Endodermal cell (in vitro differentiated cells): ENCODE data around the gene MYL12B. TPM values are rescaled to one million over a fixed set of nuclear protein-coding genes. Genes with fewer than 3 reads are reported as not detected.
A peak's percentile ranks its signal among the peaks of the same experiment; 100 is the strongest.

Experiments used
- DNase-seq: peaks from one replicate; pipeline ENCODE4 v3.0.0-alpha.2; 2017
- H3K27ac ChIP-seq: 2 replicates; pipeline ENCODE4 v1.5.1; 2013; ENCODE audit warnings: mild to moderate bottlenecking, low read depth, low read length, moderate library complexity
- H3K27me3 ChIP-seq: 2 replicates; pipeline ENCODE4 v1.6.1; 2013; ENCODE audit warnings: mild to moderate bottlenecking, low read length, moderate library complexity; ENCODE audit not compliant: insufficient read depth, control insufficient read depth, poor library complexity, severe bottlenecking
- H3K36me3 ChIP-seq: 2 replicates; pipeline ENCODE4 v1.7.0; 2013; ENCODE audit warnings: mild to moderate bottlenecking, low read length, moderate library complexity; ENCODE audit not compliant: control insufficient read depth, insufficient read depth
- H3K4me1 ChIP-seq: one replicate; pipeline ENCODE4 v1.7.0; 2013; ENCODE audit warnings: low read length; ENCODE audit not compliant: control insufficient read depth, insufficient read depth
- H3K4me3 ChIP-seq: 2 replicates; pipeline ENCODE4 v1.5.1; 2013; ENCODE audit warnings: mild to moderate bottlenecking, low read length, moderate library complexity
- H3K9ac ChIP-seq: 2 replicates; pipeline ENCODE4 v1.6.1; 2013; ENCODE audit warnings: mild to moderate bottlenecking, low read length, moderate library complexity; ENCODE audit not compliant: poor library complexity, severe bottlenecking; ENCODE audit errors: extremely low read depth
- H3K9me3 ChIP-seq: 2 replicates; pipeline ENCODE4 v1.6.1; 2013; ENCODE audit warnings: mild to moderate bottlenecking, low read length, moderate library complexity; ENCODE audit not compliant: control insufficient read depth
- H3K27ac Mint-ChIP-seq: 2 replicates; pipeline ENCODE4 v1.8.0; 2020; ENCODE audit warnings: mixed read lengths
- H3K27me3 Mint-ChIP-seq: 2 replicates; pipeline ENCODE4 v1.8.0; 2021; ENCODE audit warnings: mild to moderate bottlenecking, mixed read lengths; ENCODE audit not compliant: insufficient read depth
- H3K36me3 Mint-ChIP-seq: 2 replicates; pipeline ENCODE4 v1.8.0; 2020; ENCODE audit warnings: low read depth, mixed read lengths
- H3K4me1 Mint-ChIP-seq: 2 replicates; pipeline ENCODE4 v1.8.0; 2020; ENCODE audit warnings: mixed read lengths
- H3K4me3 Mint-ChIP-seq: 2 replicates; pipeline ENCODE4 v1.8.0; 2020; ENCODE audit warnings: mild to moderate bottlenecking, moderate library complexity, mixed read lengths
- H3K9me3 Mint-ChIP-seq: 2 replicates; pipeline ENCODE4 v1.8.0; 2020; ENCODE audit warnings: mild to moderate bottlenecking, mixed read lengths
- WGBS, 2 experiments: methylation state at CpG; one replicate each; pipeline versions ENCODE4 v1.1.5 to v1.1.7; 2013; ENCODE audit warnings: missing lambda C conversion rate in 2 of 2, mixed read lengths in 1 of 2; ENCODE audit not compliant: insufficient coverage in 1 of 2, insufficient read length in 1 of 2; 5-methylcytosine and 5-hydroxymethylcytosine counted together
- total RNA-seq, 2 donors: library from RNA; stranded (reverse); fragmentation: NEBNext Ultra II Directional in 1 of 2; extraction: Animal tissue kit (Norgen Biotek cat#: 25700) in 1 of 2; gene quantifications; 2 replicates in 1 of 2; 3 replicates in 1 of 2; pipeline ENCODE4 v1.2.1, GENCODE V29; 2021
- TF ChIP-seq, protein P1 (sequence below): fragments of 200-600 bp; sonication (generic); conservative IDR thresholded peaks from 2 replicates; pipeline ENCODE4 v1.5.0; 2021; ENCODE audit warnings: antibody characterized with exemption, mild to moderate bottlenecking

The MYL12B gene
- total RNA-seq, 2 donors from 2014 or later: 190 to 198 TPM

DNA sequence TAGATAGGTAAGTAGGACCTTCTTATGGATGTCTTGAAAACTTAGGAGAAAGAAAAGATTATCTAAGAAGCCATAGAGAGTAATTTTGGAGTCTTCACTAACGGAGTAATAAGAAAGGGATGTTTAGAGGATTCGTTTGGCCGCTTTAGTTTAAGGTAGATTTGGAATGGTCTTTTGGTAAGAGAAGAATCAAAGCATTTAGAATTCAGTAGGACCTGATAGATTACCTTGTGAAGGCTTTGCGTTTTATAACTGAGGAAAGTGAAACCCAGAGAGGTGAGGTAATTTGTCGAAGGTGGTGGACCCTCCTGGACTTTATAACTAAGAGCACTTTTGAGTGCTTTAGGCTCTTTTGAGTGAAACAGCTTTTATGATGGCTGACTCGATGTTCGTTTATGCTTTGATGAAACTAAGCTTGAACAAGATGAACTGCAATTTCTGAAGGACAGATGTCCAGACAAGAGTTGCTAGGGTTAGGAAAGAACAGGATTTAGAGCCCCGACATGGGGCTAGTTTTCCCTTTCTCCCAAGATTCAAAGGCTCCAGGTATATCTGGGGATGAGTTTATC lies 1.3 kb downstream of the MYL12B start:
- H3K9ac ChIP-seq: peak overlapping the region; percentile 92
- no peaks in the 10 kb centered on the region for H3K4me1 ChIP-seq
- Mint-ChIP-seq H3K4me1 (peaks cover 43% of the 10 kb centered on the region), H3K27ac (peak overlapping the region; percentile 89), H3K9me3 (no peaks in the 10 kb centered on the region), H3K27me3 (no peaks in the 10 kb centered on the region), H3K36me3 (peaks cover 4% of the 10 kb centered on the region), H3K4me3 (peak overlapping the region; percentile 75)
- no peak overlapping the region for H3K27ac ChIP-seq
- 32% methylated on average over 7 to 8 of the region's 8 CpGs for WGBS, 2 experiments
- TF ChIP-seq, protein P1, sequence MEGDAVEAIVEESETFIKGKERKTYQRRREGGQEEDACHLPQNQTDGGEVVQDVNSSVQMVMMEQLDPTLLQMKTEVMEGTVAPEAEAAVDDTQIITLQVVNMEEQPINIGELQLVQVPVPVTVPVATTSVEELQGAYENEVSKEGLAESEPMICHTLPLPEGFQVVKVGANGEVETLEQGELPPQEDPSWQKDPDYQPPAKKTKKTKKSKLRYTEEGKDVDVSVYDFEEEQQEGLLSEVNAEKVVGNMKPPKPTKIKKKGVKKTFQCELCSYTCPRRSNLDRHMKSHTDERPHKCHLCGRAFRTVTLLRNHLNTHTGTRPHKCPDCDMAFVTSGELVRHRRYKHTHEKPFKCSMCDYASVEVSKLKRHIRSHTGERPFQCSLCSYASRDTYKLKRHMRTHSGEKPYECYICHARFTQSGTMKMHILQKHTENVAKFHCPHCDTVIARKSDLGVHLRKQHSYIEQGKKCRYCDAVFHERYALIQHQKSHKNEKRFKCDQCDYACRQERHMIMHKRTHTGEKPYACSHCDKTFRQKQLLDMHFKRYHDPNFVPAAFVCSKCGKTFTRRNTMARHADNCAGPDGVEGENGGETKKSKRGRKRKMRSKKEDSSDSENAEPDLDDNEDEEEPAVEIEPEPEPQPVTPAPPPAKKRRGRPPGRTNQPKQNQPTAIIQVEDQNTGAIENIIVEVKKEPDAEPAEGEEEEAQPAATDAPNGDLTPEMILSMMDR: no peak
- H3K9me3 ChIP-seq: no peaks in the 10 kb centered on the region
- no peaks in the 10 kb centered on the region for H3K27me3 ChIP-seq
- no peak for DNase-seq
- peaks cover 23% of the 10 kb centered on the region for H3K36me3 ChIP-seq
- H3K4me3 ChIP-seq: peak overlapping the region; percentile 99

DNA sequence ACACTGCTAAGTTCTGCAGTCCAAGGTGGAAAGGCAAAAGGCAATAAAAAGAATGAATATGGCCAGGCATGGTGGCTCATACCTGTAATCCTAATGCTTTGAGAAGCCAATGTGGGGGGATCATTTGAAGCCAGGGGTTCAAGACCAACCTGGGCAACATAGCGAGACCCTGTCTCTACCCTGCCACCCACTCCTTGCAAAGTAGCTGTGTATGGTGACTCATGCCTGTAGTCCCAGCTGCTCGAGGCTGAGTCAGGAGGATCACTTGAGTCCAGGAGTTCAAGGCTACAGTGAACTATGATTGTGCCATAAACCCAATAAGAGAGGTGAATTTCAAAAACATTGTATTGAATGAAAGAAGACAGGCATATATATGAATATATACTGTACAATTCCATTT lies 2.4 kb downstream of the MYL12B start:
- peak overlapping the region; percentile 56 for H3K4me3 ChIP-seq
- no peak overlapping the region for H3K4me3 Mint-ChIP-seq

DNA sequence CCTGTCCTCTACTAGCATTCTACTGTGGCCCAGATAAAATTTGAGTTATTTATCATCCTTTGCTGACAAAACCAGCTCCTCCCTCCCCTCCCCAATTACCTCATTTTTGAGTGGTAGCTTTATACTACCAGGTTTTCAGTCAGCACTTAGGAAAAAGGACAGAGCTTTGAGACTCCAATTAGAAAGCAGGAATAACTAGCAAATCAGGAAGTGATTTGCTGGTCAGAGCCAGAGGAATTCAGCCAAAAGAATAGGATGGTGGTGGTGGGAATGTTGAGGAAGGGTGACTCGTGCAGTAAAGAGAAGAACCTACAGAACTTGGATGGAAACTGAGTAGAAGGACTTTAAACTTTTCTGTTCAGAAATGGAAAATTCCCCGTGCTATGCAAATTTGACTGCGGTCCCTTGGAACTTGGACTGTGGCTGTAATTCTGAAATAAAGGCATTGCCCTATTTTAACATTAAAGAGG lies 3.7 kb downstream of the MYL12B start:
- H3K9ac ChIP-seq: no peak overlapping the region
- peak overlapping the region; percentile 56 for H3K4me3 ChIP-seq
- H3K4me1 Mint-ChIP-seq: peaks cover 50% of the 10 kb centered on the region
- no peaks in the 10 kb centered on the region for H3K4me1 ChIP-seq
- H3K4me3 Mint-ChIP-seq: no peak overlapping the region
- H3K9me3 Mint-ChIP-seq: no peaks in the 10 kb centered on the region
- no peak overlapping the region for H3K27ac Mint-ChIP-seq
- 88 to 93% methylated on average over 3 of the region's 3 CpGs for WGBS, 2 experiments
- no peak for DNase-seq
- H3K36me3 ChIP-seq: peaks cover 8% of the 10 kb centered on the region
- H3K36me3 Mint-ChIP-seq: no peaks in the 10 kb centered on the region
- no peak overlapping the region for H3K27ac ChIP-seq
- H3K9me3 ChIP-seq: no peaks in the 10 kb centered on the region
- TF ChIP-seq, protein P1: no peak
- no peaks in the 10 kb centered on the region for H3K27me3 Mint-ChIP-seq
- no peaks in the 10 kb centered on the region for H3K27me3 ChIP-seq

More for the DNA sequence above, 2.4 kb downstream of the MYL12B start:
- H3K27me3 Mint-ChIP-seq: no peaks in the 10 kb centered on the region
- 100% methylated on average over 2 of the region's 2 CpGs for WGBS, 2 experiments
- Histone ChIP-seq H3K27me3 (no peaks in the 10 kb centered on the region), H3K27ac (no peak overlapping the region), H3K4me1 (no peaks in the 10 kb centered on the region), H3K9me3 (no peaks in the 10 kb centered on the region), H3K9ac (no peak overlapping the region), H3K36me3 (peaks cover 12% of the 10 kb centered on the region)
- no peak for DNase-seq
- H3K36me3 Mint-ChIP-seq: no peaks in the 10 kb centered on the region
- H3K9me3 Mint-ChIP-seq: no peaks in the 10 kb centered on the region
- TF ChIP-seq, protein P1: no peak
- peaks cover 49% of the 10 kb centered on the region for H3K4me1 Mint-ChIP-seq
- no peak overlapping the region for H3K27ac Mint-ChIP-seq
